SK-N-SH treated with all-trans-retinoic acid at 6 μM for 48 hours (cell line): ENCODE results near the gene AKT3.

Experiments used
- ATAC-seq: fragments of 200-7000 bp; cut with Tn5 transposase; 3 replicates; pipeline ENCODE4 v1.9.1; 2020; ENCODE audit warnings: mild to moderate bottlenecking, moderate library complexity
- ARNTL ChIP-seq: fragments of 450-650 bp; formaldehyde crosslinking; IDR thresholded peaks from 2 replicates; pipeline ENCODE4 v1.5.0; 2020; ENCODE audit warnings: low read depth, mild to moderate bottlenecking, moderate library complexity, borderline replicate concordance
- BACH2 ChIP-seq: fragments of 250-450 bp; sonication (Bioruptor Pico); IDR thresholded peaks from 2 replicates; pipeline ENCODE4 v1.9.0; 2021; ENCODE audit warnings: mild to moderate bottlenecking, borderline replicate concordance
- CREB5 ChIP-seq: fragments of 250-450 bp; sonication (Bioruptor Pico); IDR thresholded peaks from 2 replicates; pipeline ENCODE4 v1.5.1; 2020; ENCODE audit warnings: low read depth, mild to moderate bottlenecking, moderate library complexity
- CSDC2 ChIP-seq: fragments of 250-450 bp; sonication (Bioruptor Pico); IDR thresholded peaks from 2 replicates; pipeline ENCODE4 v1.5.0; 2020; ENCODE audit warnings: mild to moderate bottlenecking, moderate library complexity
- CSRNP3 ChIP-seq: fragments of 250-450 bp; sonication (Bioruptor Pico); IDR thresholded peaks from 2 replicates; pipeline ENCODE4 v1.5.1; 2021; ENCODE audit warnings: mild to moderate bottlenecking, moderate library complexity
- ESRRG ChIP-seq: fragments of 250-450 bp; sonication (Bioruptor Pico); IDR thresholded peaks from 2 replicates; pipeline ENCODE4 v1.6.1; 2021; ENCODE audit warnings: mild to moderate bottlenecking
- GLIS3 ChIP-seq: fragments of 250-450 bp; sonication (Bioruptor Pico); IDR thresholded peaks from 2 replicates; pipeline ENCODE4 v1.5.0; 2020; ENCODE audit warnings: mild to moderate bottlenecking, moderate library complexity
- ISL1 ChIP-seq: fragments of 250-450 bp; sonication (Bioruptor Pico); IDR thresholded peaks from 2 replicates; pipeline ENCODE4 v2.1.2; 2022; ENCODE audit warnings: mild to moderate bottlenecking, moderate library complexity
- OSR1 ChIP-seq: fragments of 250-450 bp; sonication (Bioruptor Pico); IDR thresholded peaks from 2 replicates; pipeline ENCODE4 v1.8.0; 2022; ENCODE audit warnings: moderate library complexity, mild to moderate bottlenecking, inconsistent platforms
- PATZ1 ChIP-seq: fragments of 250-450 bp; sonication (Bioruptor Pico); IDR thresholded peaks from 2 replicates; pipeline ENCODE4 v1.8.0; 2020; ENCODE audit warnings: mild to moderate bottlenecking, moderate library complexity, borderline replicate concordance
- PPARA ChIP-seq: fragments of 250-450 bp; sonication (Bioruptor Pico); IDR thresholded peaks from 2 replicates; pipeline ENCODE4 v1.5.0; 2020; ENCODE audit warnings: mild to moderate bottlenecking, borderline replicate concordance
- RARB ChIP-seq: fragments of 250-450 bp; sonication (Bioruptor Pico); IDR thresholded peaks from 2 replicates; pipeline ENCODE4 v1.8.0; 2021; ENCODE audit warnings: mild to moderate bottlenecking, moderate library complexity
- TOX ChIP-seq: fragments of 250-450 bp; sonication (Bioruptor Pico); IDR thresholded peaks from 2 replicates; pipeline ENCODE4 v1.8.0; 2021; ENCODE audit warnings: mild to moderate bottlenecking, moderate library complexity, borderline replicate concordance
- TSHZ2 ChIP-seq: fragments of 250-450 bp; sonication (Bioruptor Pico); IDR thresholded peaks from 2 replicates; pipeline ENCODE4 v1.5.0; 2020; ENCODE audit warnings: mild to moderate bottlenecking, moderate library complexity
- ZC3H10 ChIP-seq: fragments of 250-450 bp; sonication (Bioruptor Pico); IDR thresholded peaks from 2 replicates; pipeline ENCODE4 v1.5.1; 2021; ENCODE audit warnings: mild to moderate bottlenecking, moderate library complexity
- ZFP3 ChIP-seq: fragments of 250-450 bp; sonication (Bioruptor Pico); IDR thresholded peaks from 2 replicates; pipeline ENCODE4 v1.5.0; 2020; ENCODE audit warnings: mild to moderate bottlenecking, moderate library complexity
- ZFP30 ChIP-seq: fragments of 450-650 bp; formaldehyde crosslinking; IDR thresholded peaks from 2 replicates; pipeline ENCODE4 v1.5.0; 2022; ENCODE audit warnings: mild to moderate bottlenecking, moderate library complexity
- ZNF70 ChIP-seq: fragments of 450-650 bp; formaldehyde crosslinking; IDR thresholded peaks from 2 replicates; pipeline ENCODE4 v1.5.0; 2020; ENCODE audit warnings: mild to moderate bottlenecking, moderate library complexity
- ZNF8 ChIP-seq: fragments of 450-650 bp; formaldehyde crosslinking; IDR thresholded peaks from 2 replicates; pipeline ENCODE4 v1.5.0; 2020; ENCODE audit warnings: mild to moderate bottlenecking, moderate library complexity
- TF ChIP-seq, protein P1 (sequence below): fragments of 250-450 bp; sonication (Bioruptor Pico); IDR thresholded peaks from 2 replicates; pipeline ENCODE4 v1.8.0; 2021; ENCODE audit warnings: low read depth, mild to moderate bottlenecking, moderate library complexity, borderline replicate concordance

Gene AKT3

DNA sequence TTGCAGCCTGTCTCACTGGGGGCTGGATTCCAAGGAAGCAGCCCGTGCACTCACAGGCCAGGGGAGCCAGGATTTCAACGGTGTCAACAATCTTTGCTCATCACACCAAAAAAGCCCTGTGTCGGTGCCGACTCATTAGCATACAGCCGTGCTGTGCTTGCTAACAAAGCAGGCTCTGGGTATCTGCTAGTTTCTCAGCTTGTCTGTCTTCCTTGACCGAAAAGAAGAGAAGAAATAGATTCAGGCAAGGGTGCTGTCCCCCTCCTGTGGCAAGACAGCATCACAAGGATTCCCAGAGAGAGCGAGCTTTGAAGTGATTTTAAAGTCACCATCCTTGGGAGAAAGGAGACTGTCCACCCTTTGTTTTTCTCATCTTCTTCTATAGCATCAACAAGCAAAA lies 379.5 kb downstream of the AKT3 start:
- no peak for ATAC-seq
- TF ChIP-seq ZFP3 (CRISPR knock-in tag) = no peak
- no peak for TF ChIP-seq ARNTL (CRISPR knock-in tag)
- TF ChIP-seq TSHZ2 (CRISPR knock-in tag) = no peak
- TF ChIP-seq, protein P1, sequence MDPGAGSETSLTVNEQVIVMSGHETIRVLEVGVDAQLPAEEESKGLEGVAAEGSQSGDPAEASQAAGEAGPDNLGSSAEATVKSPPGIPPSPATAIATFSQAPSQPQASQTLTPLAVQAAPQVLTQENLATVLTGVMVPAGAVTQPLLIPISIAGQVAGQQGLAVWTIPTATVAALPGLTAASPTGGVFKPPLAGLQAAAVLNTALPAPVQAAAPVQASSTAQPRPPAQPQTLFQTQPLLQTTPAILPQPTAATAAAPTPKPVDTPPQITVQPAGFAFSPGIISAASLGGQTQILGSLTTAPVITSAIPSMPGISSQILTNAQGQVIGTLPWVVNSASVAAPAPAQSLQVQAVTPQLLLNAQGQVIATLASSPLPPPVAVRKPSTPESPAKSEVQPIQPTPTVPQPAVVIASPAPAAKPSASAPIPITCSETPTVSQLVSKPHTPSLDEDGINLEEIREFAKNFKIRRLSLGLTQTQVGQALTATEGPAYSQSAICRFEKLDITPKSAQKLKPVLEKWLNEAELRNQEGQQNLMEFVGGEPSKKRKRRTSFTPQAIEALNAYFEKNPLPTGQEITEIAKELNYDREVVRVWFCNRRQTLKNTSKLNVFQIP (CRISPR knock-in tag) = no peak
- no peak for TF ChIP-seq BACH2 (CRISPR knock-in tag)
- TF ChIP-seq ISL1 (CRISPR knock-in tag) = no peak

- no peak for ATAC-seq
- TF ChIP-seq ZFP30 (CRISPR knock-in tag) (no peak), TOX (CRISPR knock-in tag) (no peak), PATZ1 (CRISPR knock-in tag) (no peak), CSDC2 (CRISPR knock-in tag) (no peak), OSR1 (CRISPR knock-in tag) (no peak), ZNF70 (CRISPR knock-in tag) (no peak), CREB5 (no peak)
- TF ChIP-seq, protein P1 (CRISPR knock-in tag) = no peak
Measured at GRCh38 chr1:243469497-243469896, 380.5 kb downstream of the AKT3 start.

GRCh38 chr1:243465738-243466137 lies 384.3 kb downstream of the AKT3 start:
- TF ChIP-seq TSHZ2 (CRISPR knock-in tag) = no peak
- no peak for TF ChIP-seq ZC3H10 (CRISPR knock-in tag)
- TF ChIP-seq ZFP3 (CRISPR knock-in tag) = no peak
- TF ChIP-seq RARB (CRISPR knock-in tag) = no peak
- TF ChIP-seq PPARA (CRISPR knock-in tag) = no peak
- no peak for TF ChIP-seq CREB5
- no peak for TF ChIP-seq TOX (CRISPR knock-in tag)
- no peak for TF ChIP-seq GLIS3 (CRISPR knock-in tag)
- TF ChIP-seq, protein P1 (CRISPR knock-in tag) = no peak
- no peak for TF ChIP-seq ESRRG (CRISPR knock-in tag)
- no peak for TF ChIP-seq ZNF8 (CRISPR knock-in tag)
- TF ChIP-seq BACH2 (CRISPR knock-in tag) = no peak
- no peak for TF ChIP-seq ZFP30 (CRISPR knock-in tag)
- no peak for TF ChIP-seq CSRNP3
- no peak for TF ChIP-seq OSR1 (CRISPR knock-in tag)
- ATAC-seq = no peak
